ENCODE results near the gene CEP164. TPM values are rescaled to one million over a fixed set of nuclear protein-coding genes. Genes with fewer than 3 reads are reported as not detected.
A peak's percentile ranks its signal among the peaks of the same experiment; 100 is the strongest.

CEP164 gene
- total and polyA plus RNA-seq, 4 donors: 7.1 to 51.2 (median 35.5) TPM

- ATAC-seq (ENCODE audit: low FRiP score): peak; percentile 56
- Histone ChIP-seq H3K4me1 (ENCODE audit: control insufficient read depth in 1 of 2, insufficient read depth in 2 of 2, low read length in 2 of 2) (no peaks in the 10 kb centered on the region), H3K36me3 (ENCODE audit: control insufficient read depth in 1 of 2, insufficient read depth in 2 of 2, low read length in 1 of 2) (no peaks in the 10 kb centered on the region), H3K27ac (ENCODE audit: low read depth in 1 of 2, low read length in 2 of 2) (no peak overlapping the region), H3K27me3 (ENCODE audit: control insufficient read depth in 1 of 2, insufficient read depth in 2 of 2, low read length in 1 of 2) (no peaks in the 10 kb centered on the region), H3K4me3 (ENCODE audit: low read length in 2 of 2) (no peak overlapping the region), H3K9me3 (ENCODE audit: control insufficient read depth, low read length) (no peaks in the 10 kb centered on the region)
- DNase-seq: peak; percentile 64 to 77
- intact Hi-C loops (cut with DNase I): no loop called here
- WGBS, 2 donors: 8 to 13% methylated on average over 17 of the region's 17 CpGs
Measured at GRCh38 chr11:117300283-117300663, 27.4 kb upstream of the CEP164 start.

GRCh38 chr11:117300773-117301172 lies 26.9 kb upstream of the CEP164 start:
- H3K36me3 ChIP-seq (ENCODE audit: control insufficient read depth in 1 of 2, insufficient read depth in 2 of 2, low read length in 1 of 2): no peaks in the 10 kb centered on the region
- no peak overlapping the region for H3K4me3 ChIP-seq (ENCODE audit: low read length in 2 of 2)

GRCh38 chr11:117302228-117302627 lies 25.4 kb upstream of the CEP164 start:
- WGBS, 2 donors: 84 to 90% methylated on average over 7 of the region's 7 CpGs
- intact Hi-C loops (cut with DNase I): no loop called here
- Histone ChIP-seq H3K4me3 (ENCODE audit: low read length in 2 of 2) (no peak overlapping the region), H3K4me1 (ENCODE audit: control insufficient read depth in 1 of 2, insufficient read depth in 2 of 2, low read length in 2 of 2) (no peaks in the 10 kb centered on the region), H3K27me3 (ENCODE audit: control insufficient read depth in 1 of 2, insufficient read depth in 2 of 2, low read length in 1 of 2) (no peaks in the 10 kb centered on the region), H3K36me3 (ENCODE audit: control insufficient read depth in 1 of 2, insufficient read depth in 2 of 2, low read length in 1 of 2) (no peaks in the 10 kb centered on the region), H3K27ac (ENCODE audit: low read depth in 1 of 2, low read length in 2 of 2) (no peak overlapping the region), H3K9me3 (ENCODE audit: control insufficient read depth, low read length) (no peaks in the 10 kb centered on the region)
- ATAC-seq (ENCODE audit: low FRiP score): no peak
- DNase-seq: no peak

More at GRCh38 chr11:117300773-117301172, 26.9 kb upstream of the CEP164 start:
- 43 to 50% methylated on average over 5 of the region's 5 CpGs for WGBS, 2 donors
- intact Hi-C loops (cut with DNase I): no loop called here
- ATAC-seq (ENCODE audit: low FRiP score) (no peak), DNase-seq (no peak)
- Histone ChIP-seq H3K9me3 (ENCODE audit: control insufficient read depth, low read length) (no peaks in the 10 kb centered on the region), H3K4me1 (ENCODE audit: control insufficient read depth in 1 of 2, insufficient read depth in 2 of 2, low read length in 2 of 2) (no peaks in the 10 kb centered on the region), H3K27me3 (ENCODE audit: control insufficient read depth in 1 of 2, insufficient read depth in 2 of 2, low read length in 1 of 2) (no peaks in the 10 kb centered on the region), H3K27ac (ENCODE audit: low read depth in 1 of 2, low read length in 2 of 2) (no peak overlapping the region)

GRCh38 chr11:117303101-117303500 lies 24.6 kb upstream of the CEP164 start:
- no peak for DNase-seq

GRCh38 chr11:117303646-117304315 lies 23.9 kb upstream of the CEP164 start:
- DNase-seq: no peak
- no peak overlapping the region for H3K27ac ChIP-seq (ENCODE audit: low read depth in 1 of 2, low read length in 2 of 2)
- H3K4me3 ChIP-seq (ENCODE audit: low read length in 2 of 2): no peak overlapping the region
- WGBS, 2 donors: 79 to 81% methylated on average over 5 of the region's 5 CpGs
- no peak for ATAC-seq (ENCODE audit: low FRiP score)
- intact Hi-C loops (cut with DNase I): no loop called here
- no peaks in the 10 kb centered on the region for H3K36me3 ChIP-seq (ENCODE audit: control insufficient read depth in 1 of 2, insufficient read depth in 2 of 2, low read length in 1 of 2)
- H3K9me3 ChIP-seq (ENCODE audit: control insufficient read depth, low read length): no peaks in the 10 kb centered on the region
- no peaks in the 10 kb centered on the region for H3K27me3 ChIP-seq (ENCODE audit: control insufficient read depth in 1 of 2, insufficient read depth in 2 of 2, low read length in 1 of 2)
- no peaks in the 10 kb centered on the region for H3K4me1 ChIP-seq (ENCODE audit: control insufficient read depth in 1 of 2, insufficient read depth in 2 of 2, low read length in 2 of 2)

More at GRCh38 chr11:117303101-117303500, 24.6 kb upstream of the CEP164 start:
- H3K4me1 ChIP-seq (ENCODE audit: control insufficient read depth in 1 of 2, insufficient read depth in 2 of 2, low read length in 2 of 2): no peaks in the 10 kb centered on the region
- intact Hi-C loops (cut with DNase I): no loop called here
- H3K4me3 ChIP-seq (ENCODE audit: low read length in 2 of 2): no peak overlapping the region
- no peak for ATAC-seq (ENCODE audit: low FRiP score)
- H3K9me3 ChIP-seq (ENCODE audit: control insufficient read depth, low read length): no peaks in the 10 kb centered on the region
- no peaks in the 10 kb centered on the region for H3K36me3 ChIP-seq (ENCODE audit: control insufficient read depth in 1 of 2, insufficient read depth in 2 of 2, low read length in 1 of 2)
- H3K27me3 ChIP-seq (ENCODE audit: control insufficient read depth in 1 of 2, insufficient read depth in 2 of 2, low read length in 1 of 2): no peaks in the 10 kb centered on the region
- WGBS, 2 donors: 69 to 75% methylated on average over 4 of the region's 4 CpGs
- no peak overlapping the region for H3K27ac ChIP-seq (ENCODE audit: low read depth in 1 of 2, low read length in 2 of 2)

GRCh38 chr11:117305145-117305544 lies 22.5 kb upstream of the CEP164 start:
- DNase-seq (no peak), ATAC-seq (ENCODE audit: low FRiP score) (no peak)
- intact Hi-C loops (cut with DNase I): no loop called here
- Histone ChIP-seq H3K4me1 (ENCODE audit: control insufficient read depth in 1 of 2, insufficient read depth in 2 of 2, low read length in 2 of 2) (no peaks in the 10 kb centered on the region), H3K9me3 (ENCODE audit: control insufficient read depth, low read length) (no peaks in the 10 kb centered on the region), H3K36me3 (ENCODE audit: control insufficient read depth in 1 of 2, insufficient read depth in 2 of 2, low read length in 1 of 2) (no peaks in the 10 kb centered on the region), H3K27ac (ENCODE audit: low read depth in 1 of 2, low read length in 2 of 2) (no peak overlapping the region), H3K4me3 (ENCODE audit: low read length in 2 of 2) (no peak overlapping the region), H3K27me3 (ENCODE audit: control insufficient read depth in 1 of 2, insufficient read depth in 2 of 2, low read length in 1 of 2) (no peaks in the 10 kb centered on the region)
- 94 to 96% methylated on average over 3 of the region's 3 CpGs for WGBS, 2 donors

GRCh38 chr11:117309310-117309709 lies 18.3 kb upstream of the CEP164 start:
- H3K27ac ChIP-seq (ENCODE audit: low read depth in 1 of 2, low read length in 2 of 2): no peak overlapping the region
- H3K27me3 ChIP-seq (ENCODE audit: control insufficient read depth in 1 of 2, insufficient read depth in 2 of 2, low read length in 1 of 2): no peaks in the 10 kb centered on the region
- intact Hi-C loops (cut with DNase I): no loop called here
- H3K36me3 ChIP-seq (ENCODE audit: control insufficient read depth in 1 of 2, insufficient read depth in 2 of 2, low read length in 1 of 2): no peaks in the 10 kb centered on the region
- no peaks in the 10 kb centered on the region for H3K4me1 ChIP-seq (ENCODE audit: control insufficient read depth in 1 of 2, insufficient read depth in 2 of 2, low read length in 2 of 2)
- ATAC-seq (ENCODE audit: low FRiP score): no peak
- DNase-seq: no peak
- no peak overlapping the region for H3K4me3 ChIP-seq (ENCODE audit: low read length in 2 of 2)
- H3K9me3 ChIP-seq (ENCODE audit: control insufficient read depth, low read length): no peaks in the 10 kb centered on the region
- 94 to 96% methylated on average over 7 of the region's 7 CpGs for WGBS, 2 donors

- intact Hi-C loops (cut with DNase I): no loop called here
- WGBS, 2 donors: 84 to 86% methylated on average over 5 of the region's 5 CpGs
- DNase-seq: no peak
- no peak overlapping the region for H3K4me3 ChIP-seq (ENCODE audit: low read length in 2 of 2)
- H3K36me3 ChIP-seq (ENCODE audit: control insufficient read depth in 1 of 2, insufficient read depth in 2 of 2, low read length in 1 of 2): no peaks in the 10 kb centered on the region
- H3K9me3 ChIP-seq (ENCODE audit: control insufficient read depth, low read length): no peaks in the 10 kb centered on the region
- H3K27ac ChIP-seq (ENCODE audit: low read depth in 1 of 2, low read length in 2 of 2): no peak overlapping the region
- H3K27me3 ChIP-seq (ENCODE audit: control insufficient read depth in 1 of 2, insufficient read depth in 2 of 2, low read length in 1 of 2): no peaks in the 10 kb centered on the region
- no peaks in the 10 kb centered on the region for H3K4me1 ChIP-seq (ENCODE audit: control insufficient read depth in 1 of 2, insufficient read depth in 2 of 2, low read length in 2 of 2)
- ATAC-seq (ENCODE audit: low FRiP score): no peak
Measured at GRCh38 chr11:117313091-117313490, 14.6 kb upstream of the CEP164 start.

Data from aorta (tissue), 5 donors.